HAP-1 (cell line): ENCODE measurements around the gene SSR4.
A peak's percentile ranks its signal among the peaks of the same experiment; 100 is the strongest.

Source experiments
- DNase-seq, 2 experiments: peaks; one replicate each; pipeline ENCODE4 v3.0.0-alpha.2; 2016 to 2020; ENCODE audit warnings: low spot score in 2 of 2
- H3K27me3 ChIP-seq: fragments of 250-450 bp; sonication (Bioruptor Pico); 2 replicates; pipeline ENCODE4 v1.5.1; 2020; ENCODE audit warnings: low read depth, mild to moderate bottlenecking, moderate library complexity
- H3K36me3 ChIP-seq: fragments of 250-450 bp; sonication (Bioruptor Pico); replicated peaks from 2 replicates; pipeline ENCODE4 v1.5.1; 2020; ENCODE audit warnings: mild to moderate bottlenecking
- H3K4me1 ChIP-seq: fragments of 250-450 bp; sonication (Bioruptor Pico); 2 replicates; pipeline ENCODE4 v1.5.1; 2020; ENCODE audit warnings: mild to moderate bottlenecking
- H3K4me3 ChIP-seq: fragments of 250-450 bp; sonication (Bioruptor Pico); 2 replicates; pipeline ENCODE4 v1.5.1; 2020; ENCODE audit warnings: mild to moderate bottlenecking, moderate library complexity
- H3K9me3 ChIP-seq: fragments of 250-450 bp; sonication (Bioruptor Pico); 2 replicates; pipeline ENCODE4 v1.5.1; 2020; ENCODE audit warnings: mild to moderate bottlenecking, moderate library complexity
- in situ Hi-C: fragments of 300-500 bp; cut with MboI; formaldehyde crosslinking; loops from 3 replicates; pipeline ENCODE4 v1.14.3; 2020; ENCODE audit warnings: low sequenced_read_pairs, inconsistent platforms, mixed read lengths

SSR4 gene

GRCh38 chrX:153829799-153830639 is 35.6 kb downstream of the SSR4 start, which contains the start of gene PDZD4:
TSS of gene PDZD4 (minus strand) at chrX:153830544. CDS start at chrX:153830298, 246 bp downstream.
- H3K4me3 ChIP-seq = peak within 1 kb of the TSS; percentile 37
- no peaks in the 10 kb centered on the region for H3K4me1 ChIP-seq
- in situ Hi-C loops = no loop called here
- H3K27me3 ChIP-seq = no peaks in the 10 kb centered on the region
- H3K36me3 ChIP-seq = no peaks in the 10 kb centered on the region
- no peaks in the 10 kb centered on the region for H3K9me3 ChIP-seq
- peak in 1 of 2 experiments; percentile 56 for DNase-seq

- Histone ChIP-seq H3K27me3 (no peaks in the 10 kb centered on the region), H3K4me3 (peak overlapping the region; percentile 15), H3K9me3 (no peaks in the 10 kb centered on the region), H3K4me1 (no peaks in the 10 kb centered on the region), H3K36me3 (no peaks in the 10 kb centered on the region)
- in situ Hi-C loops = no loop called here
- DNase-seq = no peak
These were observed 36.4 kb downstream of the SSR4 start for GRCh38 chrX:153830640-153831428.

- no peaks in the 10 kb centered on the region for H3K27me3 ChIP-seq
- H3K4me1 ChIP-seq = no peaks in the 10 kb centered on the region
- no peaks in the 10 kb centered on the region for H3K9me3 ChIP-seq
- in situ Hi-C loops = no loop called here
- no peak overlapping the region for H3K4me3 ChIP-seq
- DNase-seq = no peak
- no peaks in the 10 kb centered on the region for H3K36me3 ChIP-seq
These were observed 37.1 kb downstream of the SSR4 start for GRCh38 chrX:153831429-153832150.

DNA sequence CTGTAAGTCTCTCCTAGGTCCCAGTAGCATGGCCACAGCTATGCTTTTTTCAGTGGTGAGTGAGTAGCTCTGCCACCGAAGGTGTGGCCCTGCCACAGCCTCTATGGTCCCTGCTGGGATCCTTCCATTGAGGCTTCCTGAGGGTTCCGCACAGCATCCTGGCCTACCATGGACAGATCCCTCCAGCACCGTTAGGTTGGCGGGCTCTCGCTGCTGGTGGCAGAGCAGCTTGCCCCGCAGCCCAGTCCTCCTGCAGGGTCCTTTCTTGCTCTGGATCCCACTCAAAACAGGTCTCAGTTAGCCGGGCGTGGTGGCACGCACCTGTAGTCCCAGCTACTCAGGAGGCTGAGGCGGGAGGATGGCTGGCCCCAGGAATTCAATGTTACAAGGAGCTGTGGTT is 38.3 kb downstream of the SSR4 start:
- Histone ChIP-seq H3K36me3 (no peaks in the 10 kb centered on the region), H3K9me3 (no peaks in the 10 kb centered on the region), H3K27me3 (no peaks in the 10 kb centered on the region), H3K4me3 (no peak overlapping the region), H3K4me1 (no peaks in the 10 kb centered on the region)
- no peak for DNase-seq
- in situ Hi-C loops = no loop called here

DNA sequence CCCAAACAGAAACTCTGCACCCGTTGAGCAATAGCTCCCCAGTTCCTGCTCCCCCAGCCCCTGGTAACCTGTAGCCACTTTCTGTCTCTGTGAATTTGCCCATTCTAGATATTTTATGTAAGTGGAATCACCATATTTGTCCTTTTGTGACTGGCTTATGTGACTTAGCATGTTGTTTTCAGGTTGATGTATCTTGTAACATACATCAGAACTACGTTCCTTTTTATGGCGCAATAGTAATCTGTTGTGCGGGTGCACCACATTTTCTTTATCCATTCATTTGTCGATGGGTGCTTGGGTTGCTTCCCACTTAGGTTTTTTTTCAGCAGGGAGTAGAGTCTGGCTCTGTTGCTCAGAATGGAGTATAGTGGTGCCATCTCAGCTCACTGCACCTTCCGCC is 42.5 kb downstream of the SSR4 start:
- no peak overlapping the region for H3K4me3 ChIP-seq
- no peaks in the 10 kb centered on the region for H3K9me3 ChIP-seq
- H3K36me3 ChIP-seq = no peaks in the 10 kb centered on the region
- no peak for DNase-seq
- H3K4me1 ChIP-seq = no peaks in the 10 kb centered on the region
- H3K27me3 ChIP-seq = no peaks in the 10 kb centered on the region
- in situ Hi-C loops = no loop called here

DNA sequence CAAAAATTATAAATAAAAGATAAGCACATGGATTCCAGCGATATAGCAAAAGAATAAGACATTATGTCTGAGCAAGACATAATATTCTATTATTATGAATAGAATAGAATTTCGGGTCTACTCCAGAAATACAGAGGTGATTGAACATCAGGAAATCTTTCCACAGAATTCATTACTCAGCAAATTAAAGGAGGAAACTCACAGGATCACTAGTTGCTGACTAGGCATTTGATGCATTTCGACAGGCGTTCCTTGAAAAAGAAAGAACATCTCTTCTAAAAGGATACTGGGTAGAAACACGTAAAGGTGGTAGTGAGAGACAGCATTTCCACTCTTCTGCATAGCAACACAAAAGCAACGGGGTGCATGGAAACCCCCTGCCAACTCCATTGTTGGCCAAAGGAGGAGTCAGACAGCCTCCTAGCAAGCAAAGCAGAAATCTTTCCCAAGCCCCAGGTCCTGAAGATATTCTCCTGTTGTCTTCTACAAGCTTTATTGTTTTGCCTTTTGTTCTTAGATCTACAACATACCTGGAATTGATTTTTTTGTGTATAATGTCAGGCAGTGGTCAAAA is 50.1 kb downstream of the SSR4 start:
- Histone ChIP-seq H3K36me3 (no peaks in the 10 kb centered on the region), H3K9me3 (no peaks in the 10 kb centered on the region), H3K27me3 (peaks cover 19% of the 10 kb centered on the region), H3K4me1 (no peaks in the 10 kb centered on the region), H3K4me3 (no peak overlapping the region)
- no peak for DNase-seq
- in situ Hi-C loops = no loop called here

DNA sequence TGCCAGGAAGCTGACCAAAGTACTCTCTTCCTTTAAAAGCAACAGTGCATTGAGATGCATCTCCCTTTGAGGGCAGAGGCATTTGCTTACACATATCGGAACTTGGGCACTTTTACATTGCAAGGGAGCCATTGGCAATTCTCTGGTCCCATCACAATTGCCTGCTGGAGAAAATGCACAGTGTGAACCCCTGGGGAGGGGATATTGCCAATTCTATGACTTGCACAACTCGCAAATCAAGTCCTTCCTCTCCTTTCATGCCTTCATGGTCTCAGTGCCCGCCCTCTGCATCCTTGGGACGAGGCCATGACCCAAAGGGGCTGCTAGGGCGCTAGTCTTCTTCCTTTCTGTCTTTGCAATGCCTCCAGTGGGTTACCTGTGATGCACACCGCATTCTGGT is 50.7 kb downstream of the SSR4 start:
- in situ Hi-C loops = no loop called here
- peaks cover 19% of the 10 kb centered on the region for H3K27me3 ChIP-seq
- H3K36me3 ChIP-seq = no peaks in the 10 kb centered on the region
- no peak overlapping the region for H3K4me3 ChIP-seq
- H3K9me3 ChIP-seq = no peaks in the 10 kb centered on the region
- DNase-seq = no peak
- H3K4me1 ChIP-seq = no peaks in the 10 kb centered on the region

DNA sequence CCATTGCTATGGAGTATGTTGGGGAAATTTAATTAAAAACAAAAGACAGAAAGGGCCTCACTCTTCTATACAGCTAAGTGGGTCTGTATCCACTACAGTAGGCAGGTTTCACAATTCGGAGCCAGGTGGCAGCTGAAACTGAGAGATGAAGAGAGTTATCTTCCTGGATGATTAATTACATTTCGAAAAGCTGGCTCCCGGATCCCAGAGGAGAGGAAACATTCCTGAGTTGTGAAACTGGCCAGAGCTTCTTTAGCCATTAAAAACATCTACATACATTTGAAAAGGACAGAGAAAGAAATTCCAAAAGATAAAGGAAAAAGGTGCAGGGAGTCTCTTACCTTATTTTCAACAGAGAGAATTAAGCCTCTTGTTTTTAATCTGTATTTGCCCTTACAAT is 51.4 kb downstream of the SSR4 start:
- Histone ChIP-seq H3K27me3 (peaks cover 20% of the 10 kb centered on the region), H3K36me3 (no peaks in the 10 kb centered on the region), H3K9me3 (no peaks in the 10 kb centered on the region), H3K4me3 (no peak overlapping the region), H3K4me1 (no peaks in the 10 kb centered on the region)
- DNase-seq = no peak
- in situ Hi-C loops = no loop called here
